Measurements from ENCODE around the gene ALKAL2. TPM values are rescaled to one million over a fixed set of nuclear protein-coding genes. Genes with fewer than 3 reads are reported as not detected.

ALKAL2 gene
- total and polyA plus RNA-seq, 9 of the 15 experiments (the other 6 are each of a cell fraction or from before 2014, with no cell fraction given): not detected

DNA sequence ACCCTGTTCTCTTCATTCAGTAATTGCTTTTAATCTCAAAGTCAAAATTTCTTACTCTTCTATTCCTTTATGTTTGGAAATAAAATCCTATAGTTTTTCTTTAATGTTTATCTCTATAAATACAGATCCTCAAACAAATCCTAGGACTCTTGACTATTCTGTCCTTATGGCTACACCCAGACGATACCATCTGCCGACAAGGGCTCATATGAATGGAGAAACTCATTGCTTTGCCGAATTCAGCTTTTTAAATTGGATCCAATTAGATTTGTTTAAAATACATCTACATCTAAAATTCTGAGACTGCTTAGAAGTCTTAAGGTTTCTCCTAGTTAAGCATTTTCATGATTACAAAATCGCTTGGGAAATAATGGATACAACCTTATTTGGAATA is 9.0 kb downstream of the ALKAL2 start:
- H3K9me1 ChIP-seq (ENCODE audit: control insufficient read depth, insufficient read depth, low read length): no peaks in the 10 kb centered on the region
- POLR2A ChIA-PET: no interaction called here
- no peak overlapping the region for H3K27ac ChIP-seq (ENCODE audit: extremely low read depth, low read depth, low read length)
- peaks cover 85% of the 10 kb centered on the region for H3K36me3 ChIP-seq (ENCODE audit: control insufficient read depth, insufficient read depth, low read length)
- ATAC-seq (no peak), FAIRE-seq (no peak), DNase-seq (ENCODE audit: extremely low read depth in 1 of 4, low spot score in 3 of 4) (no peak)
- peaks cover 6% of the 10 kb centered on the region for H4K20me1 ChIP-seq (replicated peaks; ENCODE audit: control insufficient read depth, insufficient read depth, low read length)
- no peak overlapping the region for H3K9ac ChIP-seq (ENCODE audit: insufficient read depth in 1 of 2, low read depth in 2 of 2, low read length in 2 of 2)
- H3K79me2 ChIP-seq (ENCODE audit: control insufficient read depth, insufficient read depth, low read length): peaks cover 25% of the 10 kb centered on the region
- no peak overlapping the region for H3K4me3 ChIP-seq
- in situ Hi-C loops (cut with MboI) (no loop called here), intact Hi-C loops (cut with micrococcal nuclease) (no loop called here)
- CTCF ChIA-PET (ENCODE audit: low intra/inter-chr PET ratio): no interaction called here
- BruUV-seq (replicated peaks): no TSS peak
- no peak overlapping the region for H2AFZ ChIP-seq (ENCODE audit: low read depth, low read length)
- TF ChIP-seq, protein P1, sequence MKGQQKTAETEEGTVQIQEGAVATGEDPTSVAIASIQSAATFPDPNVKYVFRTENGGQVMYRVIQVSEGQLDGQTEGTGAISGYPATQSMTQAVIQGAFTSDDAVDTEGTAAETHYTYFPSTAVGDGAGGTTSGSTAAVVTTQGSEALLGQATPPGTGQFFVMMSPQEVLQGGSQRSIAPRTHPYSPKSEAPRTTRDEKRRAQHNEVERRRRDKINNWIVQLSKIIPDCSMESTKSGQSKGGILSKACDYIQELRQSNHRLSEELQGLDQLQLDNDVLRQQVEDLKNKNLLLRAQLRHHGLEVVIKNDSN (CRISPR knock-in tag; IDR thresholded peaks at IDR 0.05): no peak
- no peak for TF ChIP-seq NR1H2 (CRISPR knock-in tag; IDR thresholded peaks at IDR 0.05)
- TF ChIP-seq, protein P2, sequence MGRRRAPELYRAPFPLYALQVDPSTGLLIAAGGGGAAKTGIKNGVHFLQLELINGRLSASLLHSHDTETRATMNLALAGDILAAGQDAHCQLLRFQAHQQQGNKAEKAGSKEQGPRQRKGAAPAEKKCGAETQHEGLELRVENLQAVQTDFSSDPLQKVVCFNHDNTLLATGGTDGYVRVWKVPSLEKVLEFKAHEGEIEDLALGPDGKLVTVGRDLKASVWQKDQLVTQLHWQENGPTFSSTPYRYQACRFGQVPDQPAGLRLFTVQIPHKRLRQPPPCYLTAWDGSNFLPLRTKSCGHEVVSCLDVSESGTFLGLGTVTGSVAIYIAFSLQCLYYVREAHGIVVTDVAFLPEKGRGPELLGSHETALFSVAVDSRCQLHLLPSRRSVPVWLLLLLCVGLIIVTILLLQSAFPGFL (CRISPR knock-in tag; IDR thresholded peaks at IDR 0.05): no peak
- no peak for TF ChIP-seq FOXM1 (IDR thresholded peaks at IDR 0.05; ENCODE audit: low read depth)
- TF ChIP-seq FOXM1 (CRISPR knock-in tag; IDR thresholded peaks at IDR 0.05; ENCODE audit: low read depth): no peak
- no peak for TF ChIP-seq ZNF507 (tag; conservative IDR thresholded peaks at IDR 0.05)
- no peak for TF ChIP-seq POLR2G (IDR thresholded peaks at IDR 0.05; ENCODE audit: low read depth, low read length)
- no peaks in the 10 kb centered on the region for H3K4me1 ChIP-seq (replicated peaks in 1 of 2; ENCODE audit: control insufficient read depth in 2 of 2, insufficient read depth in 2 of 2, low read length in 2 of 2)
- WGBS (ENCODE audit: insufficient coverage, low coverage, missing lambda C conversion rate): 89% methylated on average over 4 of the region's 4 CpGs
- no peaks in the 10 kb centered on the region; the same call in 1 of the 2 replicates for H3K9me3 ChIP-seq (replicated peaks; ENCODE audit: control insufficient read depth, insufficient read depth, low read depth, low read length)
- H3K27me3 ChIP-seq (ENCODE audit: control insufficient read depth in 2 of 2, insufficient read depth in 2 of 2, low read length in 2 of 2): no peaks in the 10 kb centered on the region
- no peak overlapping the region for H3K4me2 ChIP-seq (ENCODE audit: insufficient read depth, low read length)
